ENCODE results near the gene AKAP8L. TPM values are rescaled to one million over a fixed set of nuclear protein-coding genes. Genes with fewer than 3 reads are reported as not detected.

The AKAP8L gene
- total RNA-seq, 3 donors from 2014 or later, result 74.4 to 111 (median 96.0) TPM

DNA sequence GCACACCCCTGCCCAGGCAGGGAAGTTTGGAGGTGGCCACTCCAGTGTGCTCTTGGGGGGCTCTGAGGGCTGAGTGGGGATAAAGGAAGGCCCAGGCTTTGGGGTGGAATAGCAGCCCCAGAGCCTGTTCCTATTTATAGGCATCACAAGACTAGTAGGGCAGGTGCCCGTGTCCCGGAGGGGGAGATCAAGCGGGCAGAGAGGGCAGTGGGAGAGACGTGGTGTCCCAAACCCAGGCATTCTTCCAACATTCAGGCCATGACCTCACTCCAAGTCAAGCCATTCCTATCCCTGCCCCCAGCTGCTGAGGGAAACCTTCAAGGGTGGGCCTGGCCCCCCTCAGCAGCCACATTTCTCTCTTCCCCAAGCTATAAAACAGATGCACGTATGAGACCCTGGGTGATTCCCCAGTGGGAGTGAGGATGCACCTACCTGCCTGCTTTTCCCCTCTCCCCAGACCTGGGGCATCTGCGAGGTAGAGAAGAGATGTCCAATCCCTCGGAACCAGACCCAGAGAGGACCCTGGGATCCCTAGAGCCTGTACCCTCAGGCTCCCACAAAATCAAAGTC is 27.1 kb upstream of the AKAP8L start:
- DNase-seq (no peak), ATAC-seq (no peak)
- Histone ChIP-seq H3K4me3 (no peak overlapping the region), H3K36me3 (ENCODE audit: low read depth) (no peaks in the 10 kb centered on the region), H3K9me3 (no peaks in the 10 kb centered on the region), H3K4me1 (ENCODE audit: low read depth) (peaks cover 5% of the 10 kb centered on the region)
- intact Hi-C loops (cut with DNase I, micrococcal nuclease), result no loop called here
- TF ChIP-seq, protein P1, sequence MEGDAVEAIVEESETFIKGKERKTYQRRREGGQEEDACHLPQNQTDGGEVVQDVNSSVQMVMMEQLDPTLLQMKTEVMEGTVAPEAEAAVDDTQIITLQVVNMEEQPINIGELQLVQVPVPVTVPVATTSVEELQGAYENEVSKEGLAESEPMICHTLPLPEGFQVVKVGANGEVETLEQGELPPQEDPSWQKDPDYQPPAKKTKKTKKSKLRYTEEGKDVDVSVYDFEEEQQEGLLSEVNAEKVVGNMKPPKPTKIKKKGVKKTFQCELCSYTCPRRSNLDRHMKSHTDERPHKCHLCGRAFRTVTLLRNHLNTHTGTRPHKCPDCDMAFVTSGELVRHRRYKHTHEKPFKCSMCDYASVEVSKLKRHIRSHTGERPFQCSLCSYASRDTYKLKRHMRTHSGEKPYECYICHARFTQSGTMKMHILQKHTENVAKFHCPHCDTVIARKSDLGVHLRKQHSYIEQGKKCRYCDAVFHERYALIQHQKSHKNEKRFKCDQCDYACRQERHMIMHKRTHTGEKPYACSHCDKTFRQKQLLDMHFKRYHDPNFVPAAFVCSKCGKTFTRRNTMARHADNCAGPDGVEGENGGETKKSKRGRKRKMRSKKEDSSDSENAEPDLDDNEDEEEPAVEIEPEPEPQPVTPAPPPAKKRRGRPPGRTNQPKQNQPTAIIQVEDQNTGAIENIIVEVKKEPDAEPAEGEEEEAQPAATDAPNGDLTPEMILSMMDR (IDR thresholded peaks at IDR 0.05), result no peak

DNA sequence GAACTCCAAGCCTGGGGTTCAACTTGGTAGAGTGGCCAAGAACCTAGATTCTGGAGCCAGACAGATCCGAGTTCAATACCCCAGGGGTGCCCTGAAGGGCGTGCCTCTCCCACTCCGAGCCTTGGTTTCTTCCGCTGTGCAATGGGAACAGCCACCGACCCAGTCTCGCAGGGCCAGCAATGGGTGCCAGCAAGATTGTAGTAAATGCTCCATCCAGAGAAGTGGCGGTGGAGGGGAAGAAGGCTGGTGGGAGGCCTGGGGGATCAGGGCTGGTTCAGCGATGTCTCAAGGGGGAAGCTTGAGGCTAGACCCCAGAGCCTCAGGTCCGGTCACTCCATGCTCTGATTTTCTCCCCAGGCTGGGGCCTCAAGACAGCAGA is 26.4 kb upstream of the AKAP8L start:
- Histone ChIP-seq H3K4me1 (ENCODE audit: low read depth) (peaks cover 5% of the 10 kb centered on the region), H3K9me3 (no peaks in the 10 kb centered on the region), H3K36me3 (ENCODE audit: low read depth) (no peaks in the 10 kb centered on the region), H3K4me3 (no peak overlapping the region)
- no peak for DNase-seq
- intact Hi-C loops (cut with DNase I, micrococcal nuclease), result no loop called here
- no peak for ATAC-seq
- TF ChIP-seq, protein P1 (IDR thresholded peaks at IDR 0.05), result no peak

DNA sequence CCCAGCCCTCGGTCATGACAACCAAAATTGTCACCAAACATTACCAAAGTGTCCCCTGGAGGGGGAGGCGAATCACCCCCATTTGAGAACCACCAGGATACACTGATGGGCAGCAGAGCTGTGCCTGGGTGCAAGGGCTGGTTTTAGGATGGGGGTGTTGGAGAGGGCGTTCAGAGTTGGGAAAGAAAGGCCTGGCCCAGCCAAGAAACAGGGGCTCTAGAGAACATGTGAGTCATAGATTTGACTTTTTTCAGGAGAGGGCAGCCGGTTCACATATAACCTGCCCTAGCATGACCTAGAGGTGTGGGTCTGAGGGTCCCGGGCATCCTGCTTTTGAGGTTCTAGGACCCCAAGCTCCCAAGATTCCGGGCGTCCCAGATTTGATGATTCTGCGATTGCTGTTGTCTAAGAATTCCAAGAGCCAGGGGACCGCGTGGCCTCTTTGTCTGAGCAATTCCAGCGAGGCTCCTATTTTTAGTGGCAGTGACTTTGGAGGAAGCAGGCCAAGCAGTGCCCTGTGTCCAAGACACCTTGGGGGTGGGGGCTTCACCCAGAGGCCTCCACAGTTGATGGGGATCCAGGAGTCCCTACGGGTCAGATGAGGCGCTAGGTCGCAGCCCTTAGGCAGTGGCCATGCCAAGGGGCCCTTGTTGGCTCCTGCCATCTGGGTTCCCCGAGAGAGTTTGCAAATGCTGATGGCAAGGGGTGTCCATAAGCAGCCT is 25.9 kb upstream of the AKAP8L start:
- H3K4me1 ChIP-seq (ENCODE audit: low read depth), result peaks cover 5% of the 10 kb centered on the region
- H3K4me3 ChIP-seq, result no peak overlapping the region
- ATAC-seq (no peak), DNase-seq (no peak)
- TF ChIP-seq, protein P1 (IDR thresholded peaks at IDR 0.05), result no peak
- intact Hi-C loops (cut with DNase I, micrococcal nuclease), result no loop called here
- no peaks in the 10 kb centered on the region for H3K9me3 ChIP-seq
- H3K36me3 ChIP-seq (ENCODE audit: low read depth), result no peaks in the 10 kb centered on the region

DNA sequence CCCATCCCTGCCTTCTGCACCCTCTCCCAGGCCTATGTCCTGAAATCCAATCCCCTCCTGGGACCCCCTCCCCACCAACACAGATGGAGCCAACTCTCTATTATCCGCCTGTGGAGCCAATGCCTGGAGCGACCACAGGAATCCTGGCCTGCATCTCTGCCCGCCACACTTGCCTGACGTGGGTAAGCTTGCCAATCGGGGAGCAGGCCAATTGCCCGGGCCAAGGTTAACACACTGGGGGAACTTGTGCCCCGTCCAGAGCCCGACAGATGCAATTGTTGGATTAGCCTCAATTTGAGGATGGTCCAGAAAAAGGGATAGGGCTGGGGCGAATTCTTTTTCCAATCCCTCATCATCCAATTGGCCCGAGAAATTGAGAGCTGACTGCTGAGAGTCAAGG is 25.1 kb upstream of the AKAP8L start:
- no peak for ATAC-seq
- intact Hi-C loops (cut with DNase I, micrococcal nuclease), result no loop called here
- H3K4me3 ChIP-seq, result no peak overlapping the region
- no peak for DNase-seq
- no peaks in the 10 kb centered on the region for H3K4me1 ChIP-seq (ENCODE audit: low read depth)
- no peaks in the 10 kb centered on the region for H3K36me3 ChIP-seq (ENCODE audit: low read depth)
- H3K9me3 ChIP-seq, result no peaks in the 10 kb centered on the region
- TF ChIP-seq, protein P1 (IDR thresholded peaks at IDR 0.05), result no peak

DNA sequence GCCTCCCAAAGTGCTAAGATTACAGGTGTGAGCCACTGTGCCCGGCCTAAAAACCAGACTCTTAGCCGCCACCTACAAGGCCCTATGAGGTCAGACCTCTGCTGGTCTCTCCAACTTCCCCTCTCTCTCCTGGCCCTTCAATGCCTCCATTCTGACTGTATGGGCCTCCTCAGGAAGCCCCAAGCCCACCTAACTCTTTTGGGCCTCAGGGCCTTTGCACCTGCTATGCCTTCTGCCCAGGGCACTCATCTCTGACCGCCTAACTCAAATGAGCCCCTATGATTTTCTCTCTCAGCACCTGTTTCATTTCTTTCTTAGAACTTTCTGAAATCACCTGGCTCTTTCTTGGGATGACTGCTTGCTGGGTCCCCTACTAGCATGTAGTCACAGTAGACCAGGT is 24.5 kb upstream of the AKAP8L start:
- ATAC-seq (no peak), DNase-seq (no peak)
- intact Hi-C loops (cut with DNase I, micrococcal nuclease), result no loop called here
- no peak overlapping the region for H3K4me3 ChIP-seq
- no peaks in the 10 kb centered on the region for H3K36me3 ChIP-seq (ENCODE audit: low read depth)
- no peaks in the 10 kb centered on the region for H3K9me3 ChIP-seq
- TF ChIP-seq, protein P1 (IDR thresholded peaks at IDR 0.05), result no peak
- no peaks in the 10 kb centered on the region for H3K4me1 ChIP-seq (ENCODE audit: low read depth)
